Measurements from ENCODE around the gene KLRG1.

KLRG1 gene

DNA sequence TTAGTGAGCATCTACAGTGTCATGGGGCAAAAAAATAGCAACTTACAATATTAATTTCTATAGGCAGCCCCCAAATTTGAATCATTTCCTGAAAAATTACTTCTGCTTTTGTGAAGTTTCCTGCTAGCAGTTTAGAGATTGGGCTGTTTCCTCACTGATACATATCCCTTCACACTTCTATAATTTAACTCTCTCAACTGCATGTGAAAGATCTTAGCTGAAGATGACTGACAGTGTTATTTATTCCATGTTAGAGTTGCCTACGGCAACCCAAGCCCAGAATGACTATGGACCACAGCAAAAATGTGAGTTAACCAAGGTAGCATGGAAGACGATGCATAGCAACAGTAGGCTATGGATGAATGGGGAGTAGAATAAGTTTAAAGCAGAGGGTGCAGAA is at the start of gene KLRG1:
KLRG1 (plus strand) TSS at position 134 of the 400 bp plus-strand sequence; CDS start at position 224, 90 bp downstream.
- TF ChIP-seq MYC (IDR thresholded peaks at IDR 0.05; ENCODE audit: low read depth, low read length): no peak
- TF ChIP-seq, protein P1, sequence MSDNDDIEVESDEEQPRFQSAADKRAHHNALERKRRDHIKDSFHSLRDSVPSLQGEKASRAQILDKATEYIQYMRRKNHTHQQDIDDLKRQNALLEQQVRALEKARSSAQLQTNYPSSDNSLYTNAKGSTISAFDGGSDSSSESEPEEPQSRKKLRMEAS (IDR thresholded peaks at IDR 0.05; ENCODE audit: low read depth, low read length): no peak
- TF ChIP-seq, protein P2, sequence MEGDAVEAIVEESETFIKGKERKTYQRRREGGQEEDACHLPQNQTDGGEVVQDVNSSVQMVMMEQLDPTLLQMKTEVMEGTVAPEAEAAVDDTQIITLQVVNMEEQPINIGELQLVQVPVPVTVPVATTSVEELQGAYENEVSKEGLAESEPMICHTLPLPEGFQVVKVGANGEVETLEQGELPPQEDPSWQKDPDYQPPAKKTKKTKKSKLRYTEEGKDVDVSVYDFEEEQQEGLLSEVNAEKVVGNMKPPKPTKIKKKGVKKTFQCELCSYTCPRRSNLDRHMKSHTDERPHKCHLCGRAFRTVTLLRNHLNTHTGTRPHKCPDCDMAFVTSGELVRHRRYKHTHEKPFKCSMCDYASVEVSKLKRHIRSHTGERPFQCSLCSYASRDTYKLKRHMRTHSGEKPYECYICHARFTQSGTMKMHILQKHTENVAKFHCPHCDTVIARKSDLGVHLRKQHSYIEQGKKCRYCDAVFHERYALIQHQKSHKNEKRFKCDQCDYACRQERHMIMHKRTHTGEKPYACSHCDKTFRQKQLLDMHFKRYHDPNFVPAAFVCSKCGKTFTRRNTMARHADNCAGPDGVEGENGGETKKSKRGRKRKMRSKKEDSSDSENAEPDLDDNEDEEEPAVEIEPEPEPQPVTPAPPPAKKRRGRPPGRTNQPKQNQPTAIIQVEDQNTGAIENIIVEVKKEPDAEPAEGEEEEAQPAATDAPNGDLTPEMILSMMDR (IDR thresholded peaks at IDR 0.05; ENCODE audit: low read depth, low read length): no peak
- TF ChIP-seq POLR2A (IDR thresholded peaks at IDR 0.05; ENCODE audit: extremely low read depth, insufficient read length): no peak
- DNase-seq (ENCODE audit: low read depth): peak; percentile 34
- H3K4me3 ChIP-seq (ENCODE audit: low read depth, low read length): no peak within 1 kb of the TSS

DNA sequence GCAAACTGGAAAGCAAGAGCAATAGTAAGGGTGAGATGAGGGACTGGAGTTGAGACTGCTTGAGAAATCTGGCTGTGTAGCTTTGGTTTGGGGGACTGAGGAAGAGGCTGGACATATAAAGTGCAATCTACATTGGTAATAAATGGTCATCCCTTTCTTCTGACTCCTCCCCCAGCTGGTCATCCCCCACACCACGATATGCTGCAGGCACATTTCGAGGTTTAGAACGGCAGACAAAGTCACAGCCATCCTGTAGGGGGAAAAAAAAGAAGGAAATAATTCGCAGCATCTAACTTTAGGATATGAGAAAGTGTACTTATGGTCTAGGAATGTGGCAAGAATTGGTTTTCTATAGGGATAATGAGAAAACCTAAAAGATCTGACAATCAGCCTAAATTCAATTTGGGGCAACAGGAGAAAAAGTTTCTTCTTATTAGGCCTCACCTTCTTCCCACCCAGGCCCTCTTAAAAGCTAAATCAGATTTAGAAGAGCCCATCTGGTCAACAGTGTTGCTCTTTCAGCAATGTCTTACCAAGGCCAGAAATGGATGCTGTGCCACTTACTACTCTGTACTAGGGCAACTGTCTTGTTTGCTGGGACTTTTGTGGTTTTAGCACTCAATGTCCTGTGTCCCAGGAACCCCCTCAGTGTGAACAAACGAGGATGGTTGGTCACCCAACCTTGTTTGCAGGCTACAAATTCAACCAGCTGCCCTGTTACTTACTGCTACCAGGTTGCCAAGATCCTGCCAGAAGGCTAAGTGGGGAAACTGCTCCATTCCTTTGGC is 47.5 kb upstream of the KLRG1 start:
- TF ChIP-seq MYC (IDR thresholded peaks at IDR 0.05; ENCODE audit: low read depth, low read length) (no peak), POLR2A (IDR thresholded peaks at IDR 0.05; ENCODE audit: extremely low read depth, insufficient read length) (no peak)
- TF ChIP-seq, protein P2 (IDR thresholded peaks at IDR 0.05; ENCODE audit: low read depth, low read length): no peak
- TF ChIP-seq, protein P1 (IDR thresholded peaks at IDR 0.05; ENCODE audit: low read depth, low read length): no peak
- H3K4me3 ChIP-seq (ENCODE audit: low read depth, low read length): no peak overlapping the region
- DNase-seq (ENCODE audit: low read depth): peak; percentile 6

DNA sequence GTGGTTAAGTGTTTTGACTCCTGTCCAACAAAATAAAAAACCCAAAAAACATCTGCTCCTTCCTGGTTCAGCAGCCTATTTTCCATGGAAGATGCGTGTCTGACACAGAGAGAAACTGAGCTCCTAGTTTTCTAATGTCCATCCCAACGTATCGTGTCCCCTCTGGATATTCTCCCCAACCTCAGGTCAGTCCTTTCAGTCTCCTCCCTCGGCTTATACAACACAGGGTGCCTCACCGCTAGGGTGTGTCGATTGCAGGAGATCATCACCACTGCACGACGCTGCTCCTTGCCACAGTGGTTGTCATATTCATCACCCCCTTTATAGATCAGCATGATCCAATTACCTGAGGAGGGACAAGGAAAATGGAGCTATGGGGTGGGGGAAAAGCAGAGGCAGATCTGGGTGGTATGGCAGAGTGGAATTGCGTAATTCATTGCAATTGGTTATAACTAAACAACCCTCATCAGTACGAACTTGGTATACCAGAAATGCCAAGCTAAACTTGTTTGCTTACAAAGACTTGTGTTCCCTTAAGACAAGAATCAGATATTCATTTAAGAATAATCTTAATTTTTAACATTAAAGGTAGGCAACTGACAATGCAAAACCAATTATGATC is 45.7 kb upstream of the KLRG1 start:
- no peak for DNase-seq (ENCODE audit: low read depth)
- no peak overlapping the region for H3K4me3 ChIP-seq (ENCODE audit: low read depth, low read length)
- TF ChIP-seq POLR2A (IDR thresholded peaks at IDR 0.05; ENCODE audit: extremely low read depth, insufficient read length): no peak
- TF ChIP-seq, protein P2 (IDR thresholded peaks at IDR 0.05; ENCODE audit: low read depth, low read length): no peak
- no peak for TF ChIP-seq MYC (IDR thresholded peaks at IDR 0.05; ENCODE audit: low read depth, low read length)
- TF ChIP-seq, protein P1 (IDR thresholded peaks at IDR 0.05; ENCODE audit: low read depth, low read length): no peak

DNA sequence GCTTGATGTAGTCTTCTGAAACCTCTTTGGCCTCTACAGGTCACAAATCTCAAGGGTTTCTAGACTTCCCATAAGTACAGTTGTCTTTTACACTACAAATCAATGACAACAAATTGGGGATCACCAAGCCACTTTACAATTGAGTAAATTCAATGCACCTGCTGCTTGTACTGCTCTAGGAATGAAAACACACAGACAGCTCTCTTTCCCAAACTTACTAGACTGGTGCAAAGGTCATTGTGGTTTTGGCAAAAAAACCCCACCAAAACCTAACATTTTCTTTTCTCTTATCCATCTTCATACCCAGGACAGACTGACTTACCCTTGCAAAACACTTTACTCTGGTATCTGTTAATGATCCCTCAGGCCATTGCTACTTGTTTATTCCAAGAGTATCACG is 42.6 kb upstream of the KLRG1 start:
- DNase-seq (ENCODE audit: low read depth): no peak
- H3K4me3 ChIP-seq (ENCODE audit: low read depth, low read length): peak overlapping the region; percentile 97
- TF ChIP-seq, protein P2 (IDR thresholded peaks at IDR 0.05; ENCODE audit: low read depth, low read length): no peak
- TF ChIP-seq POLR2A (IDR thresholded peaks at IDR 0.05; ENCODE audit: extremely low read depth, insufficient read length) (no peak), MYC (IDR thresholded peaks at IDR 0.05; ENCODE audit: low read depth, low read length) (no peak)
- TF ChIP-seq, protein P1 (IDR thresholded peaks at IDR 0.05; ENCODE audit: low read depth, low read length): no peak

DNA sequence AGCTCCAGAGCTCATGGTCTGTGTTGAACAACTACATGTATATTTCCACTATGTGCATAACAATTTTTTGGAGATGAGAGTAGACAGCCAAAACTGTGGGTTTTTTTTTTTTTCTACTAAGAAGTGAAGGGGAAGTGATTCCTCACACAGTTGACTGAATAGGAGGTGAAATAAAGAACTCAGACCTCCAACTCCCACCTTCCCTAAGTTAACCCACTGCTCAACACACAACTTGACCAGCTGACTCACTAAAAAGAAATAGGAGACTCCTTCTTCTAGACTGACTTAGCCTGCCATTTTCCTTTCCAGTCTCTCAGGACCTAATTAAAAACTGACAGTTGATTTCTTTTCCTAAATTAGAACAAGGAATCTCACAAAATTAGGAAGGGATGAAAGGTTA is 41.6 kb upstream of the KLRG1 start:
- DNase-seq (ENCODE audit: low read depth): peak; percentile 51
- TF ChIP-seq POLR2A (IDR thresholded peaks at IDR 0.05; ENCODE audit: extremely low read depth, insufficient read length): no peak
- no peak for TF ChIP-seq MYC (IDR thresholded peaks at IDR 0.05; ENCODE audit: low read depth, low read length)
- TF ChIP-seq, protein P1 (IDR thresholded peaks at IDR 0.05; ENCODE audit: low read depth, low read length): no peak
- TF ChIP-seq, protein P2 (IDR thresholded peaks at IDR 0.05; ENCODE audit: low read depth, low read length): no peak
- H3K4me3 ChIP-seq (ENCODE audit: low read depth, low read length): peak overlapping the region; percentile 97

All from NB4 (cell line).